ENCODE data around the gene CSPG4. TPM values are rescaled to one million over a fixed set of nuclear protein-coding genes. Genes with fewer than 3 reads are reported as not detected.
A peak's percentile ranks its signal among the peaks of the same experiment; 100 is the strongest.

CSPG4 gene
- total RNA-seq, 1 donor from 2014 or later = 9.1 TPM

- no peak for DNase-seq
- TF ChIP-seq CTCF (IDR thresholded peaks at IDR 0.05; ENCODE audit: borderline replicate concordance) = no peak
- H3K4me1 ChIP-seq = peaks cover 29% of the 10 kb centered on the region
Observed at GRCh38 chr15:75729326-75730069, 16.9 kb upstream of the CSPG4 start.

GRCh38 chr15:75727851-75728715, 15.4 kb upstream of the CSPG4 start:
- intact Hi-C loops (cut with micrococcal nuclease) = no loop called here
- peak; percentile 65 for TF ChIP-seq CTCF (IDR thresholded peaks at IDR 0.05; ENCODE audit: borderline replicate concordance)
- DNase-seq = peak; percentile 49
- Histone ChIP-seq H3K9me3 (replicated peaks) (no peaks in the 10 kb centered on the region), H3K4me1 (peaks cover 42% of the 10 kb centered on the region), H3K4me3 (no peak overlapping the region), H3K27ac (replicated peaks) (no peak overlapping the region), H3K27me3 (ENCODE audit: low read depth) (no peaks in the 10 kb centered on the region), H3K36me3 (no peaks in the 10 kb centered on the region)

More at GRCh38 chr15:75729326-75730069, 16.9 kb upstream of the CSPG4 start:
- no peak overlapping the region for H3K27ac ChIP-seq (replicated peaks)
- H3K27me3 ChIP-seq (ENCODE audit: low read depth) = no peaks in the 10 kb centered on the region
- intact Hi-C loops (cut with micrococcal nuclease) = loop anchor here (10.0 kb wide), 1 partner anchor 65 kb away; no protein-coding TSS in a partner anchor
- H3K36me3 ChIP-seq = no peaks in the 10 kb centered on the region
- no peak overlapping the region for H3K4me3 ChIP-seq
- no peaks in the 10 kb centered on the region for H3K9me3 ChIP-seq (replicated peaks)

- intact Hi-C loops (cut with micrococcal nuclease) = no loop called here
- no peak overlapping the region for H3K4me3 ChIP-seq
- no peak for DNase-seq
Observed at GRCh38 chr15:75727031-75727531, 14.4 kb upstream of the CSPG4 start.

GRCh38 chr15:75725719-75726607, 13.3 kb upstream of the CSPG4 start:
- no peaks in the 10 kb centered on the region for H3K36me3 ChIP-seq
- H3K27me3 ChIP-seq (ENCODE audit: low read depth) = no peaks in the 10 kb centered on the region
- no peak for DNase-seq
- H3K9me3 ChIP-seq (replicated peaks) = no peaks in the 10 kb centered on the region
- no peak for TF ChIP-seq CTCF (IDR thresholded peaks at IDR 0.05; ENCODE audit: borderline replicate concordance)
- H3K27ac ChIP-seq (replicated peaks) = no peak overlapping the region
- H3K4me3 ChIP-seq = no peak overlapping the region
- peaks cover 26% of the 10 kb centered on the region for H3K4me1 ChIP-seq
- intact Hi-C loops (cut with micrococcal nuclease) = no loop called here

More at GRCh38 chr15:75727031-75727531, 14.4 kb upstream of the CSPG4 start:
- Histone ChIP-seq H3K27ac (replicated peaks) (no peak overlapping the region), H3K36me3 (no peaks in the 10 kb centered on the region), H3K9me3 (replicated peaks) (no peaks in the 10 kb centered on the region), H3K4me1 (peaks cover 33% of the 10 kb centered on the region), H3K27me3 (ENCODE audit: low read depth) (no peaks in the 10 kb centered on the region)
- no peak for TF ChIP-seq CTCF (IDR thresholded peaks at IDR 0.05; ENCODE audit: borderline replicate concordance)
